Fibroblast of skin of right biceps (primary cell): ENCODE measurements around the gene KCNN3.

Experiments used
- DNase-seq: peaks from one replicate; pipeline ENCODE4 v3.0.0-alpha.2; 2013

Gene KCNN3

DNA sequence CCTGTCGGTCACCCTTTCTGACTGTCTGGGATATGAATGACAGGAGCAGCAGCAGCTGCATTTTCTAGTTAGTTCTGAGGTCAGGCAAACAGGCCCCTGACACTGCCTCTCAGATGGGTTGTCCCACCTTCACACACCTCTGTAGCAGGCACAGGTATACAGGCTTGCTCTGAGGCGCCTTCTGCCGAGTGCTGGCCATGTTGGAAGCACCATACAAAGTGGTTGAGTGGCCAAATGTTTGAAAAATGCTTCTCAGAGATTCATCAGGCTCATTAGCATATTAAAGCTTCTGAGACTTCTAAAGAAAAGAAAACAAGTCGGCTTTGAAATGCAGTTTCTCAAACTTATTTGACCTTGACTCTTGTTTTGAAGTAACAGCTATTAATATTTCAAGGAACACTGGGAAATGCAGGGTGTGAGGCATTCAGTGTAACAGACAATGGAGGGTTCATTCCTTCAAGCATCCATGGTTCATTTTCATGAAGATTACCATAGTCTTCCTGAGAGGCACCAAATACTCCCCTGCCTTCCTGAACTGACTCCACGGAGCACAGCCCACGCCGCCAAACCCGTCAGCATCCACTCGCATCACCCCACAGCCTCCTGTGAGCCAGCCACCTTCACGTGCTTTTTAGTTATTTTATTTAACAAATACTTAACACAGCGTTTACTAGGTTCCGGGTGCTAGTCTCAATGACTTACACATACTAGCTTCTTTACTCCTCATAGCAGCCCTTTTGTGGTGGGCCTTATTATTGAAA, 81.8 kb downstream of the KCNN3 start:
- DNase-seq: no peak

DNA sequence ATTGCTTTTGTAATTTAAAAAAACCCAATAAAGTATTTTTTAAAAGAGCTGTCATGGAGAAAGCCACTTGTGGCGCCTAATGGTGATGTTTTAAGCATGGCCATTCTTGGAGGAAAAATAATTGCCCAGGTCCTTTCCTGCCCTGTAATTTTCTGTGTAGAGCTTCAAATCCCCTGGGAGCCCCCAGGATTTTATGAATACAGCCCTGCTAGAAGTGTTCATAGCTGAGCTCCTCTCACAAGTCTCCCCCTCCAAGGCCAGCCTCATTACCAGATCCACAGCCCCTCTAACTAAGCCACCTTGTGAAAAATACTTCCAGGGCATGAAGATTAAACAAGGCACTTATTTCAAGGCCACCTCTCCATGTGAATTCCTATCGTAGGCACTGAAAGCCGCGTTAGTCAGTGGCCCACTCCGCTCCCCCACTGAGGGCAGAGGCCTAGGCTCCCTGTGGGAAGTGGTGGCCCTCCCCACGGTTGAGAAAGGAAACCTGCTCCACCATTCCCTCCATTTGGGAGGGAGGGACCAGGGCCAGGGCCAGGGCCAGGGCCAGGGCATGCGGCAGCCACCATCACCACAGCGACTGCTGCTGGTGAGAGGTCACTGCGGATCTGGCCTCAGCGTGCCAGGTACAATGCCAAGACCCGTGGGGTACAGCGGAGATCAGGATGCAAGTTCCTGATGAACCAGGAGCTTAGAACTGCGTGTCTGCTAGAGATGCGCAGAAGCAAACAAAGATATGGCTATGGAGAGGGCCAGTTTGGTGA, 83.1 kb downstream of the KCNN3 start:
- DNase-seq: no peak

DNA sequence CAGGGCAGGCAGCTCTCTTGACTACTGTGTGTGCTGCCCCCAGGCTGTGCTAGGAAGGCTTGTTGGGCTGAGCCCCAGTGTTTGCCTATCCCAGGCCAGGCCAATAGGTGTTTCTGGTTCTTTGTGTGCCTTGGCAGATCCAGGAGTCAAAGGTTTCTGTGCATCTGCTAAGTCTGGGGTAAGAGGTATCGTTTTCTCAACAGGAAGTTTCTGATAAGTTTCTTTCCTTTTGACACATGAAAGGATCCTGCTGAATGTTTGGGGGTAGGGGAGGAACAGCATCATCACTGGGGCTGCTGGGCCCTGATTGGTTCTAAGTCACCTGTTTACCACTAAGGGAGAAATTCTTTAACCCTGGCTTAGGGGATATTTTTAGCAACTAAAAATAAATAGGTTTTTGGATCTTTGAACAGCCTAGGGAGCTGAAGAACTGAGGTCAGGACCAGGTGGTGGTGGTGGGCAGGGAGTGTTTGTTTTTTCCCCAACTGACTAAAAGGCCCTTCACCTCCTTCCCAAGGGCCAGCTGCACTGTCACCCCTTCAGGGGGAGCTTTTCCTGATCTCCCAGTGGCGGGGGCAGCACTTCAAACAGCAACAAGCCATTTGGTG, 85.1 kb downstream of the KCNN3 start:
- DNase-seq: no peak

DNA sequence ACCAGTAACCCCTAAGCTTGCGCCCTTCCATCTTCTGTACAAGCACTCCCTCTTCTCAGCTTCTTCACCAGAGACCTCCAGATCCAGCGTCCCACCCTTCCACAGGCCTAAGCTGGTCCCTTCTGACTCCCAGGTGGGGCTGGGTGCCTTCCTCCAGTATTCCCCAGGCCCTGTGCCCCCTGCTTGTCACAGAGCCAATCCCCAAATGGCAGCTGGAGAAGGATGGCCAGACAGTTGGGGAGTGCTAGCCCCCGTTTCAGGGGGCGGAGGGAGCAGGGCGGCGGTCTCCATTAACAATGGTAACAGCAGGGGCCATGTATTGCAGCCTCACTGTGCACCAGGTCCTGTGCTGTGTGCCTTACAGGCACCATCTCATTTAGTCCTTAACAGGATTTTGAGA, 85.7 kb downstream of the KCNN3 start:
- DNase-seq: no peak

DNA sequence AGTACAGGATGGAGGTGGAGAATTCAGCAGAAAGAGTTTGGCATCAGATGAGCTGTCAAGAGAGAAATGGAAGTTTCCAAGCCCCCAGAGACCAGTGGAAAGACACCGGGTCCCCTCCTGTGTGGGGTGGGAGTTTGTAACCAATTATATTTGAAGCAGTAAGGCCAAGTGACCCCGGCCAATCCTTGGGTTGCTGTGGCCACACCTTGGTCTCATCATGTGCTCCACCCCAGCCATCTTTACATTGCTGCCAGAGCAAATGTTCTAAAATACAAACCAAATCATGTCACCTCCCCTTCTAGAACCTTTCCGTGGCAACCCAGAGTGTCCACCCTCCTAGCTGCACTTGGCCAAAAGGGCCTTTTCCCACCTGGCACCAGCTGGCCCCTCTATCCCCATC, 86.1 kb downstream of the KCNN3 start:
- no peak for DNase-seq

DNA sequence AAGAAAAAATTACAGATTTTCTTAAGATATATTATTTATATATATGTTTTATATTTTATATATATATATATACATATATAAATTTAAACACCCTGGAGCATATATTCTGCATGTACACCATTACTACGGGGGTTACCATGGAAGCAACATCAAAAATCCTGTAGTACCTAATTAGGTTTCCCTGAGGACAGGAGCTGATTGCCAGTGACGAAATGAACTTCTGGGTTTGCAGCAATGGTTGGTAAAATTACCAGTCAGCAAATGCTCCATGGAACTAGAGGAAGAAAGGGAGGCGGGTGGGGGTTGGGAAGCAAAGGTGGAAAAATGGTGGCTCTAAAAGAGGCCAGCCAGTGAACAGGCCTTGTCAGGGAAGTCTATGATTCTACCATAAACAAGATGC, 89.5 kb downstream of the KCNN3 start:
- no peak for DNase-seq

DNA sequence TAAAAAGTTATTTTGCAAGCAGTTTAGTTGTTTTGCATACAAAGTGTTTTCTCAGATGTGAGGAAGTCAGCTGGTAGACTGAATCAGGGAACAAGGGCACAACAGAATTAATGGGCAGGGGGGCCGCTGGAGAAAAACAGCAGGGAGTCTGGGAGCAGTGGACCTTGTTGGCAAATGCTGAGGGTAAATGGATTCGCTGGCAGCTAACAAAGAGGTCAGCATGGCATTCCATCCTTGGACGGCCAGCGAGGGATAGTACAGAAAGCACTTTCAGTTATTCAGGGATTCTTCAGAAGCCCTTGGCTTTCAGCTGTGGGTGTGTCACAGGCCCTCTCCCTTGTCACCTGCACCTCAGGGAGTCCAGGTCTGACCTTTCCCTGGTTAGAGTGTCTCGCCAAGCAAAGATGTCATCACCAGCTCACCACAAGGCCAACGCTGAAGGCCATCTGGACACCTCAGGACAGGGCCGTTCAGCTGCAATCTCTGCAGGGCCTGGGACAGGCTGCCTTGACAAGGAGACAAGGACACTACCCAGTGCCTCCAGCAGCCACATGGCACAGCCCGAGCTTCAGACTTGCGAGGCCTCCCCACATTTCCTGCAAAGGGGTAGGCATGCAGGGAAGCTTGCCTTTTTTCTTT, 90.4 kb downstream of the KCNN3 start:
- no peak for DNase-seq

DNA sequence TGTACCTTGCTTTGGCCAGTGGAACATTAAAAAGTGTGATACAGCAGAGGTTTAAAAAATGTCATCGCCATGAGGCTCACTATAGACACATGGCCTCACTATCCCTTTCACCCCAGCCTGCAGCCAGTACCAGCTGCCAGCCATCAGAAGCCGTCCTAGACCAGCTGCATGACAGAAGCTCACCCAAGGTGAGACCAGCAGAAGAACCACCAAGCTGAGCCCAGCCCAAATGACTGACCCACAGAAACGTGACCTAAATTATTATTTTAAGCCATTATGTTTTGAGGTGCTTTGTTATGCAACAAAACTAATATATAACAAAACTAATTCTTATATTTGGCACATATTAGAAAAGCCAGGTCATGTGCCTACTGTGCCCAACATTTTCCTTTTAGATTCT, 91.1 kb downstream of the KCNN3 start:
- no peak for DNase-seq

DNA sequence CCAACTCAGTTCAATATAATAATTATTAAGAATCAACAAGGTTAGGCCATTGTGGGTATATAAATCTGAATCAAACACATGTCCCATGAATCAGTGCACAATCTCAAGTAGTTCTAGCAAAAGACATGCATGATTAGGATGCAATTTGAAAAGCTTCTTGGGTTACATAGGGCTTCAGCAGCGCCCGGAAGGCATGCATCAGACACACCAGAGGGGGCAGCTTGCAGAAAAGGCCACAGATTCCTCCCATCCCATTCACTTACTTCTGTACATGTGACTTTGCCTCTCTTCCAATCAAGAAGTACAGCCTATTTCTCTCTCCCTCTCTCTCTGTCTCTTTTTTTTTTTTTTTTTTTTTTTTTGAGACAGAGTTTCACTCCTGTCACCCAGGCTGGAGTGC, 91.8 kb downstream of the KCNN3 start:
- no peak for DNase-seq

DNA sequence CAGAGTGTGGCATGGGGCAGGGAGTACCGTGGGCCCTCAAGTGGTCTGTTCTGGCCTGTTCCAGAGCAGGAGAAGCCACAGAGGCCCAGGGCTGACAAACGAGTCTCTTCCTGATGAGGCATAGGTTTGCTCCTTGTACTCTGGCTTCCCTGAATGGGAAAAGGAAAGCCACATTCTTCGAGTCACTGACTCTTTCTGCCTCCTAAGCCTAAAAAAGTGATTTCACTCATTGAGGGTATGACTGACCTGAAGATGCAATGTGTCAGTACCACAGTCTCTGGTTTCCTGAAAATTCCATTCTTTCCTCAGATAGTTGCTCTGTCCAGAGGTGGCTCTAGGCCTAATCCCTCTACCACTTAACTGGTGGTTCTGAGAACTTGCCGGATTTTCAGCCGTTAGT, 92.3 kb downstream of the KCNN3 start:
- DNase-seq: no peak

DNA sequence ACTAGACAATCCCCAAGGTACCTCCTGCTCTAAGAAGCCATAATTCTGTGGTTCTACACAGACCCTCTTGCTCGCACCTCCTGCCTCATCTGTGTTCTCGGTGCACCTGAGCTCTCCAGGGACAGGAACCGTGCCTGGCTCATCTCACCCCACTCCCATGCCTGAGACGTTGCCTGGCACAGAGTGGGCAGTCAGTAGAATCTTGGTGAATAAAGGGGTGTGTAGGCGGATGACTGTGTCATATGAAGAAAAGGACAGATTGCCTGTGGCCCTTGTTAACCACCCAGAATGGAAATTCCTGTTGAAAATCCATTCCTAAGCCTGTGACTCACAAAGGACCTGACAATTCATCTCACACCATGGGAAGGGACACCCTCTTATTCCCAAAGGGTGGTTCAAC, 92.9 kb downstream of the KCNN3 start:
- no peak for DNase-seq

DNA sequence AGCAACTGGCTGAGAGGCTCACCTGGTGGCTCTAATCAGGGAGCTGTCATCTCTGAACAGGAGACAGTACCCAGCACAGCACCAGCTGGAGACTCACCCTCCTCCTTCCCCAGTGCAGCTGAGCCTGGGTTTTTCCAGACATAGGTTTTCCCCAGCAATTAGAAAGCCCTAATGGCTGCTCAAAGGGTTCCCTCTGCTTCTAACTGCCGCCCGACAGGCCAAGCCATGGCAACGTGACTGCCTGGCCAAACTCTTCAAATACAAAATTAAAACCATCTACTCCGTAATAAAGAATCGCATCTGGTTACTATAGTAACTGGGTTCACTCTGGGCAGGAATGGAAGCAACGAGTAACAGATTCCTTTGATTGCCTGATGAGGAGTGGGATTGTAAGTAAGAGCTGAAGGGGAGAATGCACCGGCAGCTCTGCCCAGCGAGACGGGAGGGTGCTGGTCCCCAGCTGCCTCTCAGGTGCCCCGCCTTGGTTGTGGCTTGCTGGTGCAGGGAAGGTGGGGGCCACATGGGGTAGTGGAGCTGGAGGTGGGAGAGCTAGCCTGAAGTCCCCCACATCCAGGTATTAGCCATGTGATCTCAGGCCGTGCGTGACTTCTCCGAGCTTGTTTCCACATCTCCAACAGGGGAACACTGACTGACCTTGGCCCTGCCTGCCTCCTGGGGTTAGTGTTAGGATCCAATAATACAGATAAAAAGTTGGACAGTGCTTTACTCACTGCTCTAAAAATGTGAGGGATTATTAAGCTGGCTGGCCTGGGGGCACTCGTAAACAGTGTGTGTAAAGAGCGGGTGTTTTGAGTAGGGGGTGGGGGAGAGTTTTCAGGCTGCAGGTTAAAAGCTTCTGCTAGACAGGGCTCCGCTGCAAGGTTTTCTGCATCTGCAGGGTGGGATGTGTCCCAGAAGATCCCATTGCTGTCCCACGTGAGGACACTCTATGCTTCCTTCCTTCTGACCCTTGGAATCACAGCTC, 94.2 kb downstream of the KCNN3 start:
- no peak for DNase-seq

DNA sequence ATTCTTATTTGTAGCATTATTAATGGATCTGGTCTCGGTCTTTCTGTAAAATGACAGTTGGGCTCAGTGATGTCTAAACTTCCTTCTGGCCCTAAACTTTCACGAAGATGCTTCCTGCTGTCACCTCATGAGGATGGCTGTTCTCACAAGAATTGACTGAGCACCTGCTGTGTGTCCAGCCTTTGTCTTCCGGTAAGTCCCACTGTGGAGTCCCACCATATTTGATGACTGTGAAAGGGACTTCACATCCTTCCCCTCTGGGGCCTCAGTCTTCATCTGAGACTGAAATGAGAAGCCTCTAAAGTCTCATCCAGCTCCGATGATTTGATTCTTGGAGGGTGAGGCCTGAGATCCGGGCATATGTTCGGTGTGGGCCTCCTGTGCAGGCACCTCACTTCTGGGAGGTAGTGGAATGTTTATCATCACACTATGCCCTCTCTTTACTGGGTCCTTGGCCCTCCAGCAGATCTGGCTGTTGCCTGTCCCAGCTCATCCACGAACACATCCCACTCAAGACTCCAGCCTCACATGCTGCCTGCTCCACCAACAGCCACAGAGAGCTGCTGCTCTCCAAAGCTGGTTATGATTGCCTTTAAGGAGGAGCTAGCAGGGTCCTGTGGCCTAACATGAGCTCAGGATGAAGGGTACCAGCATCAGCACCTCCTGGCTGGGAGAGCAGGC, 95.8 kb downstream of the KCNN3 start:
- no peak for DNase-seq

DNA sequence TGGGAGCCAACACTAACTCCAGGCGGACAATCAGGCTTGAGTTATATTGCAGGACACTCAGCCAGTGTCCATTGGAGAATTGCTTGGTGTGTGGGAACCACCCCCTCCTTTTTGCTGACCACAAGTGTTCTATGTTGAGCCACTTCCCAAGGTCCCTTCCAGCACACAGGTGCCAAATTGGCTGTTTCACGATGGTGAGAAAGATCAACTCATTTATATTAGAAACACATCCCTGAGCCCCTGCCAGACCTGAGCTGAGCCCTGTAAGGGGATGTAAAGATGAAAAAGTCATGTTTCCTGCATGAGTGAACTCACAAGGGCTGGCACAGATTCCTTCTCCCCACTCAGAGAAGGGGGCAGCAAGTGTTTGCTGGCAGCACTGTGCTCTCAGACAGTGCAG, 96.5 kb downstream of the KCNN3 start:
- no peak for DNase-seq

DNA sequence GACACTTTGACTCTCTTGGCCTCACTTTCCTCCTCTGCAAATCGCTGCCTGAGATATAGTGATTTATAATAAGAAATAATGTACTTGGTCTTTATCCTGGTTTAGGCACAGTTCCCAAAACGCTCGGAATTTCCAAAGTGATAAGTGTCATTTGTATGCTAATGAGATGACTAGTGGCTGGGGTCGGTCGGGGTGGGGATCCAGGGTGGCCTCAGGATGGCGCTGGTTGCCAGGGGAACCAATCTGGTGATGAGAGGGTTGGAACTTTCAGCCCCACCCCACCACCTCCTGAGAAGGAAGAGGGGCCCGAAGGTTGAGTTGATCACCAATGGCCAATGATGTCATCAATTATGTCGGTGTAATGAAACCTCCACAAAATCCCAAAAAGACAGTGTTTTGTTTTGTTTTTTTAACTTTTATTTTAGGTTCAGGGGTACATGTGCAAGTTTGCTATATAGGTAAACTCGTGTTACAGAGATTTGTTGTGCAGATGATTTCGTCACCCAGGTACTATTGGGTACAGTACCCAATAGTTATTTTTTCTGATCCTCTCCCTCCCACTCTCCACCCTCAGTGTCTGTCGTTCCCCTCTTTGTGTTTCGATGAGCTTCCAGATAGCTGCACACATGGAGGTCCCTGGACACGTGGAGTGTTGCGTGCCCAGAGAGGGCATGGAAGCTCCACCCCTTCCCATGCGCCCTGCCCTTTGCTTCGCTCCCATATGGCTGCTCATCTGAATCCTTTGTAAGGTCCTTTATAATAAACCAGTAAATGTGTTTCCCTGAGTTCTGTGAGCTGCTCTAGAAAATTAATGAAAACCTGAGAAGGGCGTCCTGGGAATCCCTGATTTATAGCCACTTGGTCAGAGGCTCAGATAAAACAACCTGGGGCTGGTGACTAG, 97.2 kb downstream of the KCNN3 start:
- no peak for DNase-seq

DNA sequence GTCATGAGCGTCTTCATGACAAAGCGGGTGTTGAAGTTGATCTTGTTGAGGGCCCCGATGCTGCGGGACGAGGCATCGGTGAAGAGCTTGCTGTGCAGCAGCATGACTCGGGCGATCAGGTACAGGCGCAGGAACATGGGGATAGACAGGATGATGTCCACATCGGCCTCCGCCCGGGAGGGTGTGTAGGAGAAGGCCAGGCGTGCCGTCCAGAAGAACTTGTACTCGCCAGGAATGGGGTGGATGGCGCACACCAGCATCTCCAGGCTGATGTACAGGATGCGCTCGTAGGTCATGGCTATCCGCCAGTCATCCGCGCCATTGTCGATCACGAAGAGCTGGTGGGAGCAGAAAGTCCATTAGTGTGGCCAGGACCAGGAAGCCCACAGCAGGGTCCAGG, 98.0 kb downstream of the KCNN3 start:
- DNase-seq: no peak

DNA sequence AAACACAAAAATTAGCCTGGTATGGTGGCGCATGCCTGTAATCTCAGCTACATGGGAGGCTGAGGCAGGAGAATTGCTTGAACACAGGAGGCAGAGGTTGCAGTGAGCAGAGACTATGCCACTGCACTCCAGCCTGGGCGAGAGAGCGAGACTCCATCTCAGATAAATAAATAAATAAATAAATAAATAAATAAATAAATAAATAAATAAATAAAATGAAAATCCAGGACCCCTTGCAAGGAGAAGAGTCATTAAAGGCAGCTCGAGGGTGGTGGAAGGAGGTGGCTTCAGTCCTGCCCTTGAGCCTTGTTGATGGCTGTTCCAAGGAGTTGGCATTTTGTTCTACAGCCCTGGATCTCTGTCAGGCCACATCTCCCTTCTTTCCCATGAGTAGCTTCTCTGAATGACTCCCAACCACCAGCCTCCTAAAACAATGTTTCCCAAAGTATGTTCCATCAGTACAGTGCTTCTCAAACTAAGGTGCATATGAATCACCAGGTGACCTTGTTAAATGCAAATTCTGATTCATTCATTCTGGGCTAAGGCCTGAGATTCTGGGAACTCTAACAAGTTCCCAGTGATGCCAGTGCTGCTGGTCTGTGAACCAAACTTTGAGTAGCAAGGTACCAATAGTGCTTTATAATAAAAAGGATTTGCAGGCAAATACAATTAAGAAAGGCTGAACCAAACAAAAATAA, 99.0 kb downstream of the KCNN3 start:
- no peak for DNase-seq

DNA sequence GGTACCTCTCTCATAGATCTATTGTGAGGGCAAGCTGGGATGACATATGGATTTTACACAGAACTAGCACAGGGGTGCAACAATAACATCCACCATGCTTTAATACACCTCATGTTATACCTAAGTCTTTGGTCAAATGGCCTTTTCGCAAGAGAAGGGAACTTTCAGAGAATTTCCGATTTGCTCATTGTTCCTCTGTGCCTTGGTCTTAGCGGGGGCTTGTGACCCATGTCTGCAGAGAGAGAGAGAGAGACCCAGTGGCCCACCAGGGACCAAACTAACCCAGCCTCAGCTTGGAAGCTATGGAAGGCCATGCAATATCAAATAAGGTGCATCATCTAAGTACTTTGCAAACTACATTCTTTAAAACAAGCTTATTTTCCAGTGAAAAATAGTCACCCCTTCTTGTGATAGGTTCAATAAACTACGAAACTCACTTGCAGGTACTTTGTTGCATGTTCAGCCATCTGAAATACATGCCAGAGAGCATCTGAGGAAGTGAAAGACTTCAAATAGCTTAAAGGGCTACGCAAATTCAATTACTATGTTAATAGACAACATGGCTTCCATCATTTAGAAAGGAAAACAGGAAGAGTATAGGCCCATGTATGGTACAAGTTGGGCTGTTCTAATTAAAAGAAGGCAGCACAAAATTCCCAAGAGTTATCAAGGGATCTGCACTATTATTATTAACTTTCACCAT, 100.7 kb downstream of the KCNN3 start:
- DNase-seq: no peak

DNA sequence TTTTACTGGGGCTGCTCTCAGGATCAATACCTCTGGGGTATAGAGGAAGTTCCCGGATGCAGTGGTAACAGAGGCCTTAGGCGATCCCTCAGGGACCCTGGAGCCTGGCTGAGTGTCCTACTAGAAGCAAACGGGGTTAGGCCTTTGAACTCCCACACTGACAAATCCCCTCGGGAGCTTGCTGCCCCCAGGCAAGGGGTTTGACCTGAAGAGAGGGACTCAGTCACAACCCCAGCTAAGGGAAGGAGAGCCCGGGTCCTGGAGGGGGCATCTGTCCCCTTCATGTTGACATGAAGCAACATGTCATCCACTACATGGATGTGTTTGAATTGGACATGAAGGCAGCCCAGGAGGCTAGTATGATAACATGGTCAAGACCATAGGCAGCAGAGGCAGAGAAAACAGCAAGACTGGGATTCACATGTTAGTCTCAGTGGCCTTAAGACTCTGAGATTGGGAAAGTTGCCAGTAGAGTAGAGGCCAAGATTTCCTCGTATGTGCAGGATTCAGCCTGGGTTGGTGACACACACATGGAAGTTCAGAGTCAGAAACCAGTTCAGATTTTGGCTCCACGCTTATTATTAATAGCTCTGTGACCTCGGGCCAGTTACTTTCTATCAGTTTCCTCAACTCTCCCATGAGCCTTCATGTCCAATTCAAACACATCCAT, 101.5 kb downstream of the KCNN3 start:
- DNase-seq: no peak
